ENCODE results near the gene RSBN1L. TPM values are rescaled to one million over a fixed set of nuclear protein-coding genes. Genes with fewer than 3 reads are reported as not detected.
"Not testable (repeated sequence)": the region's sequence is repeated elsewhere in the genome, so short reads cannot be mapped to it uniquely, and the experiment has no call there.

The RSBN1L gene
- polyA plus RNA-seq, 4 donors = 30.2 to 34.7 (median 33.4) TPM

DNA sequence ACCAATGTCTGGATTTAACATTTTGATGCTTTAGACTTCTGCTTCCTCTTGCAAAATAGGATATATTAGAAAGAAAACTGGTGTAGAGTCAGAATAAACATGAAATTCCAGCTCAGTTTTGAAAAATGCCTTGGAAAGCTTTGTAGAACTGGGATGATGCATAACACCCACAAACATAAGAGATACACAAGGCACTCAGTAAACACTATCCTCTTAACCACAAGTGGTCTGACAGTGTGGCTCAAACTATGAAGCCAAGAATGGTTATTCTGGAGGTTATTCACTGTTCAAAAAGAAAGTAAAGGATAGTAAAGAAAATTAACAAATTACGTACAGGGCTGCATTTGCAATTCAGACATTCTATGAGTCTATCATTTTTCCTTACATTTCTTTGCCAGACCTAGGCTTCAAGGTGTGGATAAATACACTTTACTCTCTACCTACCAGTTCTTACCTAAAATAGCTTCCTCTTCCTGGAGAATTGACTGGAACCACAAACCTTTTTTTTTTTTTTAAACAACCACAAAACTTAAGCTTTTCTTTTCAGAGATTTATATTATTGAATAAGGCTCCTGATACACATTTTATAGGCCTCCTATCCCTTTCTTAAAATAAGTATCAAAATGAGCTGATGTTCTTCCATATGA, 9.0 kb upstream of the RSBN1L start:
- no peak for DNase-seq (ENCODE audit: low read depth in 4 of 4, low spot score in 3 of 4)

DNA sequence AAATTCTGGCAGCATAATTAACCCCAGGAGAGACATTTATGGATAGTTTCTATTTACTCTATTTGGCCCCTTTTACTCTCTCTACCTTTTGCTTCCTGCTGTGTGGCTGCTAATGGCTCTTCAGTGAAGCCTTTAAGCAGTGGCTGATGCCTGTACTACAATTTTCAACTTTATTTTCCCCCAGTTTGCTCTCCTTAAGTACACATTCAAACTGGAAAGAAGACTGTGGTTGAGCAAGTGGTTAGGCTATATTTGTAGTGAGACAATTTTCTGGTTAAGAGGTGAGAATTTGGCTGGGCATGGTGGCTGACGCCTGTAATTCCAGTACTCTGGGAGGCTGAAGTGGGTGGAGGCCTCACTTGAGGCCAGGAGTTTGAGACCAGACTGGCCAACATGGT, 8.5 kb upstream of the RSBN1L start:
- DNase-seq (ENCODE audit: low read depth in 4 of 4, low spot score in 3 of 4) = no peak

DNA sequence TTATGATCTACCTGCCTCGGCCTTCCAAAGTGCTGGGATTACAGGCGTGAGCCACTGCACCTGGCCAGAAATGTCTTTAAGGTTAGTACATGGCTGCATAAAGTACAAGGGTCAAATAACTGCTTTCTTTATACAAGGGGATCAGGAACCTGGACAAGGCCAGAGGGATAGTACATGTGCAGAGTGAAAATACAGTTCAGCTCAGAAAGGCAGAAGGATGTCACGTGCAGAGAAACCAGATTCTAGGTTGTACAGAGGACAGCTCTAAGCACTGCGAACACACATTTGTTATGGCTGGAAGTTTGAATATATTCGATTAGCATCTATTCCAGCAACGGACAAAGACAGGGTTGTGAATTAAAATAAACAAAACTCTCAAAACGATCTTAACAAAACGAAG, 6.0 kb upstream of the RSBN1L start:
- no peak for DNase-seq (ENCODE audit: low read depth in 4 of 4, low spot score in 3 of 4)

DNA sequence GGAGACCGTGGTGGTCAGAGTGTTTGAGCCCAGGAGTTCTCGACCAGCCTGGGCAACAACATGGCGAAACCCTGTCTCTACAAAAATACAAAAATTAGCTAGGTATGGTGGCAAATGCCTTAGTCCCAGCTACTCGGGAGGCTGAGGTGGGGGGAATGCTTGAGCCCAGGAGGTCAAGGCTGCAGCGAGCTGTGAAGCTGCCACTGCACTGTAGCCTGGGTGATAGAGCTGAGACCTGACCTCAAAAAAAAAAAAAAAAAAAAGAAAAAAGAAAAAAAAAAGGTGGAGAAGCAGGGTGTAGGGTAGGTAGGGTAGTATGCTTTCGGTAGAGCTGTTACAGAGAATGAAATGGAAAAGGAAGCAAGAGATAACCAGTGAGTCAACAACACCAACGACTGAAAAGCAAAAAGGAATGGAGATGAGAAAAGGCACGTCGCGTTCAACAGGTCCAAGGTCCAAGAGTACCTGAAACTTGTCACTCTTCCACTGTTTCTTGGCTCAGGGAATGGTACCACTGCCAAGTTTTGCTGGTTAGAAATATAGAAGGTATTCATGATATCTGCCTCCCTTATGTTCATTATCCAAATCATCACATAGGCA, 4.3 kb upstream of the RSBN1L start:
- DNase-seq (ENCODE audit: low read depth in 4 of 4, low spot score in 3 of 4) = no peak

DNA sequence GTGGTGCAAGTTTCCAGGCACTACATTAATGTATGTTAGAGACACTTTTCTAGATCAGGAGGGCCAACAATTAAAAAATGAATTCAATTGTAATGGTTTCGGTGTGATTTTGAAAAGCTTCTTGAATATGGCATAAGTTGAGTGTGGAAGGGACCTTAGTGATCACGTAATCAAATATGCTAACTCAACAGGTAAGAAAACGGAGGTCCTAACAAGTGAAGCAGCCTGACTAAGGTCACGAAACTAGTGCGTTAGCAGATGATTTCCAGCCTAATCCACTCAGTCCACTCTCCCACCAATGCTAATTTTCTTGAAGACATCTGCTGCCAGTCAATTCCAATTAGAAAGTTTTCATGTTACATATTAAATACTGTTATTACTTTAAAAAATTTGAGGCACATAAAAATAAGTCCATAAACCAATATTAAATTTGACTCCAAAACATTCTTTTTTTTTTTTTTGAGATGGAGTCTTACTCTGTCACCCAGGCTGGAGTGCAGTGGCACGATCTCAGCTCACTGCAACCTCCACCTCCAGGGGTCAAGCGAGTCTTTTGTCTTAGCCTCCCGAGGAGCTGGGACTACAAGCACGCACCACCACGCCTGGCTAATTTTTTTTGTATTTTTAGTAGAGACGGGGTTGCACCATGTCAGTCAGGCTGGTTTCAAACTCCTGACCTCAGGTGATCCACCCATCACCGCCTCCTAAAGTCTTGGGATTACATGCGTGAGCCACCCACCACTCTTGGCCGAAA, 2.3 kb upstream of the RSBN1L start:
- DNase-seq (ENCODE audit: low read depth in 4 of 4, low spot score in 3 of 4) = no peak

DNA sequence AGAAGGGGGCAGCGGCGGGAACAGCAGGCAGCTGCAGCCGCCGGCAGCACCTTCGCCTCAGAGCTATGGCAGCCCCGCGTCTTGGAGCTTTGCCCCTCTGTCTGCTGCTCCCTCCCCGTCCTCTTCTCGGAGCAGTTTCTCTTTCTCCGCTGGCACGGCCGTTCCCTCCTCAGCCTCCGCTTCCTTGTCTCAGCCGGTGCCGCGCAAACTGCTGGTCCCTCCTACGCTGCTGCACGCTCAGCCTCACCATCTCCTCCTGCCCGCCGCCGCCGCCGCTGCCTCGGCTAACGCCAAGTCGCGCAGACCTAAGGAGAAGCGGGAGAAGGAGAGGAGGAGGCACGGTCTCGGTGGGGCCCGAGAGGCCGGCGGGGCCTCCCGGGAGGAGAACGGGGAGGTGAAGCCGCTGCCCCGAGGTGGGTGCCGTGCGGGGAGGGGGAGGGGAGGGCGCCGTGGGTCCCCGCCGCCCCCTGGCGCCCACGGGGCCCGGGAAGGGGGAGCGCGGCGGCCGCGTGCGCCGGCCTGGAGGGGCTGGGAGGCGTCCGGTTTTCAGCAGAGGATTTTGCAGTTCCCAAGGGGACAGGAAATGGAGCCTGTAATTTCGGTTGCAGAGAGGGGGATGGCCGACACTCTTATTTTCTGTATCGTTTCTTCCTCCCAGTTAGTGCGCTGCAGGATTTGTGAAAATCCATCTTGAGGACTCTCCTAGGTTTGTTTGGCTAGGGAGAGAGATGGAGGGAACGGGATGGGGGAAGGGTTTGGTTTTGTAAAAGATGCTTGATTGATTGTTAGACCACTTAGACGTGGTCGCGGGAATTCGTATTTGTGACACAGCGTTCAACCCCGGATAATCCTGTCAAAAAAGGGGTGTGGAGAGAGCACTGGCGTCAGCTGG, 630 bp downstream of the RSBN1L start:
- DNase-seq (ENCODE audit: low read depth in 4 of 4, low spot score in 3 of 4) = peak; percentile 36 to 62 (median 43)

DNA sequence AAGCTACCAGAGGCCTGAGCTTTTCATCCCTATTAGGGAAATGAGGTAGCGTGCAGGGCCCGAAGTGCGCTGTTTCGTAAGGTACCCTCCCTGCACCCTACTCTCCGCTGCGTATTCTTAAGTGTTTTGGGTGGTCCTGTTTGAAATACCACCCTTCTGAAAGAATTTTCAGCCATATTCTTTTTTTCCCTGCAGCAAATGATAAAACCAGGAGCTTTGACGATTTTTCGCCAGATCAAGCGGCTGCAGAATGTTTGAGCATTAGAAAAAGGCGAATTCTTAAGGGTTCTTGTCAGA, 1.2 kb downstream of the RSBN1L start:
- DNase-seq (ENCODE audit: low read depth in 4 of 4, low spot score in 3 of 4) = no peak

DNA sequence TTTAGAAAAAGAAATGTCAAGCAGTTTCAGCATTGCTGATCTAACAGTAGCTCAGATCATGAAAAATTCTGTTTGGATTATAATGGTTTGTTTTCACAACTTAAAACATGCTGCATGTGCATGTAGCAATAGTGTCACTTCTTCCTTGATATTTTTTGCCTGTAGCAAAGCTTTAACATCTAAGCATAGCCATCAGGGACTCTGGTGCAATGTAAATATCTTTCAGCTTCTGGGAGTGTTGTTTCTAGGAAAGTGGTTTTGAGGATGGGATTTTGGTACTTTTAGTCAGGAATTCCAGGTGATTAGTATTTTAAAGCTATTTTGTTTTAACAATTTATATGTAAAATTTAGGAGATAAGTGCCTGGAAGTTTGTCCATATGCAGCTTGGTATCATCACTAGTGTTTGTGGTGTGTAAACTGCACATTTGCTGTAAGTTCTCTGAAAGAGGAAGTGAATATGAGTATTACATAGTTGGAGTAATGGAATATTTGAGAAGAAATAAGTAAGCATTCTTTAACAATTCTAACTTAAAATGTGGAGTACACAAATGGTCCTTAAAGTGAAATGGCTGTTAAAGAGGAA, 1.9 kb downstream of the RSBN1L start:
- no peak for DNase-seq (ENCODE audit: low read depth in 4 of 4, low spot score in 3 of 4)

DNA sequence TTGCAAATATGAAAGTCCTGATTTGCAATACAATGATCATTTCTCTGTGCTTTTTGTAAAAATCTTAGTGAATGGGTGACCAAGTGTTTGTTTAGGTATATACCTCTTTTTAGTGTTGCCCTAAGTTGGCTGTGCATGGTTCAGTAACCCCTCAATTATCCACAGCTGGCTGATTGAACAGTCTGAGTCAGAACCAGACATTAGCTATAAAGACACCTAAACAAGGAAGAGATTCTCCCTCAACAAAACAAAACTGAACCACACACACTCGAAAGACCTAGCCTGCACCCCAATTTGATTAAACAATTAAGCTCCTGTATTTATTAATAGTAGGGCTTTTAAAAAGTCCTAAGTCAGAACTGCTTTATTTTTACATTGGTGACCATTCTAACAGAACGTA, 2.8 kb downstream of the RSBN1L start:
- no peak for DNase-seq (ENCODE audit: low read depth in 4 of 4, low spot score in 3 of 4)

DNA sequence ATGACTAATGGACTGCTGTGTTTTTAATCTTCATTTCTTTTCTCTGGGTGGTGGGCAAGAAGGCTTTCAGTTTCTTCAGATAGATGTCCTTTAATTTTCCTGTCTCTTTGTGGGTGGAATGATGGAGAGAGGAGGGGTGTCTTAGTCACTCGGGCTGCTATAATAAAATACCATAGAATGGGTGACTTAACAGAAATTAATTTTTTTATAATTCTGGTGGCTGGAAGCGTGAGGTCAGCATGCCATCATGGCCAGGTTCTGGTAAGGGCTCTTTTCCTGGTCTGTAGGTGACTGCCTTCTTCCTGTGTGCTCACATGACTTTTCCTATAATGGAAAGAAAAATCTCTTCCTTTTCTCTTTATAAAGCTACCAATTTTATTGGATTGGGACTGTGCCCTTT, 6.3 kb downstream of the RSBN1L start:
- no peak for DNase-seq (ENCODE audit: low read depth in 4 of 4, low spot score in 3 of 4)

DNA sequence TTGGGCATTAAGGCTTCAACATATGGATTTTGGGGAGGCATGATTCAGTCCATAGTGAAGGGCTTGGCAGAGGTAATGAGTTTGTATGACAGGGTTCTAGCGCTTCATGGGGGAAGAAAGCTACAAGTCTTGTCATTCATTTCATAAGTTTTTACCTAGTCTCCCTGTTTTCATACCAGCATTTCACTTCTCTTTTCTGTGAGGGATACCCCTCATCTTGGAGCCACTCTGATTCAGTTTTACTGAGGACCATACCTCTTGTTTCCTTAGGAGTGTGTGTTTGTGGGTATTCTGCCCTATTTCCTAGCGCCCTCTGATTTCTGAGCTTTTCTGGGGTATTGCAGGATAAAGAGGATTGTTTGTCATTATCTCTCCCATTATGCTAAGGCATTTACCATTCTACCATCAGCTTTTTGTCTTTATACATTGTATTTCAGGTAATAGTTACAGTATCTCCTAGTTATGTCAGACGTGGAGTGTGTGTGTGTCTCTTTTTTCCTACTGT, 6.8 kb downstream of the RSBN1L start:
- DNase-seq (ENCODE audit: low read depth in 4 of 4, low spot score in 3 of 4) = no peak

DNA sequence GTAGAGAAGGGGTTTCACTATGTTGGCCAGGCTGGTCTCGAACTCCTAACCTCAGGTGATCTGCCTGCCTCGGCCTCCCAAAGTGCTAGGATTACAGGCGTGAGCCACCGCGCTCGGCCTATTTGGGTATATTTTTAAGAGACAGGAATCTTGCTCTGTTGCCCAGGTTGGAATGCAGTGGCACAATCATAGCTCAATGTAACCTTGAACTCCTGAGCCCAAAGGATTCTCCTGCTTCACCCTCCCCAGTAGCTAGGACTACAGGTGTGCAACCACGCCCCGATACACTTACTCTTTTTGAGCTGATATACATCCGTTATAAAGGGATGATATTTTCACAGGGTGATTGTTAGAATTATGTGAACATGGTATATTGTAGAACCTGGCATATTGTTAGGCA, 7.4 kb downstream of the RSBN1L start:
- DNase-seq (ENCODE audit: low read depth in 4 of 4, low spot score in 3 of 4) = not testable (repeated sequence)

DNA sequence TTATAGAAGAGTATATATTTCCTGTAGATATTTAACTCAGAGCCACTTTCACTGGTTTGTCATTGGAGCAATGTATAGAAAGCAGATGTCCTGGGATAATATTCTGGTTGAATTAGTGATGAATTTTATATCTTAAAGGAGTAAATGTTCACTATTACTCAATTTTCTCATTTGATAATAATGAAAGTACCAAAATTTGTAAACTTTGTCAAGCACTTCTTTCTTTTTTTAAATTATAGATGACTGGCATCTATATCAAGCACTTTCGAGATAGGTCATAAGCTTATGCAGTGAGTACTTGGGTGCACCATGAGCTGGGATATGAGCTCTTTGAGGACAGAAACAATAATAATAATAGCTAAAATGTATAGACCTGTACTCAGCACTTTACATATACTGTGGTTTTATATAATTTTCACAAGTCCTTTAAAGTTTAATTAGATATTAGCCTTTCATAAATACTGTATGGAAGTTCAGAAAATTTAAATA, 11.3 kb downstream of the RSBN1L start:
- DNase-seq (ENCODE audit: low read depth in 4 of 4, low spot score in 3 of 4) = no peak

DNA sequence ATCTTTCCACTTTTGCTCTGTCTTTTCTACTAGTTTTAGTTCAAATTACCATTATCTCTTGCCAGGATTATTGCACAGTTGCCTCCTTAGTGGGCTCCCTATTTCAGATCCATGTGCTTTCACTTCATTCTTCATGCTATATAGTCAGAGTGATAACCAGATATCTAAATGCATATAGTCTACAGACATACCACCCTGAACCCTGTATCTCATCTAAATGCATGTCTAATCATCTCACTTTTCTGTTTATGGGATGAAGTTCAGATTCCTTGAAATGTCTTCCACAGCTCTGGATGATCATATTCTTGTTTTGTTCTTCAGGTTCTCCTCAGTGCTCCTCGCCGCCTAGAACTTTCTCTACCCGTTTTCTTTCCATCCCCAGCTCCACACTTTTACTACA, 13.8 kb downstream of the RSBN1L start:
- DNase-seq (ENCODE audit: low read depth in 4 of 4, low spot score in 3 of 4) = no peak

DNA sequence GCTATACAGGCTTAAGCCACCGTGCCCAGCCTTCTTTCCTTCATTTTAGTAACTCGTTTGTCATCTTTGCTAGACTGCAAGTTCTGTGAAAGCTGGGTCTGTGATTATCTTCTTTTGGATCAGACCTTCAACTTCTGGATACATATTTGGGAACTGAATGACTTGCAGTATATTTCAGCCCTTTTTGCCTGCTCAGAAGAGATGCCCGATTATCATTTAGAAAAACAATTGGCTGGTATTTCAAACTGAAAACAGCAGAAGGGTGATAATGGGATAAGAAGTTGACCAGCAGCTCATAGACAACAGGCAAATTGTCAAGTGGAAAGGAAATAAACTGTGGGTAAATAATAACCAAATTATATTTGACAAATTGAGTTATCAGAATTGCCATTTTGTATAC, 14.6 kb downstream of the RSBN1L start:
- DNase-seq (ENCODE audit: low read depth in 4 of 4, low spot score in 3 of 4) = no peak

DNA sequence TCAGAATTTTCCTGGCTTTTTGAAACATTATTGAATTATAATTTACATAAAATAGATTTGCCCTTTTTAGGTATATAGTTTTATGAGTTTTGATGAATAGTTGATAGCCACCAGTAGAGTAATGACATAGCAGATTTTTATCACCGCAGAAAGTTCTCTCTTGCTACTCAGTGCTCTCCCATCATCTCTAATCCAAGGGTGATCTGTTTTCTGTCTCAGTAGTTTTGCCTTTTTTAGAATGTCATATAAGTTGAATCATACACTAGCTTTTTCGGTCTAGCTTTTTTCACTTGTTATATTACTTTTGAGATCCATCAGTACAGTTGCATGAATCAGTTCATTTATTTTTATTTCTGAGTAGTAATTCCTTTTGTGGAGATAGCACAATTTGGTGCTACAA, 17.9 kb downstream of the RSBN1L start:
- no peak for DNase-seq (ENCODE audit: low read depth in 4 of 4, low spot score in 3 of 4)

DNA sequence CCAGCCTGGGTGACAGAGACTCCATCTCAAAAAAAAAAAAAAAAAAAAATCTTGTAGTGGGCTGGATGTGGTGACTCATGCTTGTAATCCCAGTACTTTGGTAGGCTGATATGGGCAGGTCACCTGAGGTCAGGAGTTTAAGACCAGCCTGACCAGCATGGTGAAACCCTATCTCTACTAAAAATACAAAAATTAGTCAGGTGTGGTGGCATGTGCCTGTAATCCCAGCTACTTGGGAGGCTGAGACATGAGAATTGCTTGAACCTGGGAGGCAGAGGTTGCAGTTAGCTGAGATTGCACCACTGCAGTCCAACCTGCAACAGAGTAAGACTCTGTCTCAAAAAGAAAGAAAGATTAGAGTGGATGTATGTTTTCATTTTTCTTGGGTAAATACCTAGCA, 18.7 kb downstream of the RSBN1L start:
- not testable (repeated sequence) for DNase-seq (ENCODE audit: low read depth in 4 of 4, low spot score in 3 of 4)

DNA sequence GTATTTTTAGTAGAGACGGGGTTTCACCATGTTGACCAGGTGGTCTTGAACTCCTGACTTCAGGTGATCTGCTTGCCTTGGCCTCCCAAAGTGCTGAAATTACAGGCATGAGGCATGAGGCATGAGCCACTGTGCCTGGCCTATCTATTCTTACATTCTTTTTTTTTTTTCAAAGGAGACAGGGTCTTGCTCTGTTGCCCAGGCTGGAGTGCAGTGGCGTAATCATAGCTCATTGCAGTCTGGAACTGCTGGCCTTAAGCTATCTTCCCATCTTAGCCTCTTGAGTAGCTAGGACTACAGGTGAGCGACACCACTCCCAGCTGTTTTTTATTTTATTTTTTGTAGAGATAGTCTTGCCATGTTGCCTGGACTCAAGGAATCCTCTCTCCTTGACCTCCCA, 20.5 kb downstream of the RSBN1L start:
- no peak for DNase-seq (ENCODE audit: low read depth in 4 of 4, low spot score in 3 of 4)

DNA sequence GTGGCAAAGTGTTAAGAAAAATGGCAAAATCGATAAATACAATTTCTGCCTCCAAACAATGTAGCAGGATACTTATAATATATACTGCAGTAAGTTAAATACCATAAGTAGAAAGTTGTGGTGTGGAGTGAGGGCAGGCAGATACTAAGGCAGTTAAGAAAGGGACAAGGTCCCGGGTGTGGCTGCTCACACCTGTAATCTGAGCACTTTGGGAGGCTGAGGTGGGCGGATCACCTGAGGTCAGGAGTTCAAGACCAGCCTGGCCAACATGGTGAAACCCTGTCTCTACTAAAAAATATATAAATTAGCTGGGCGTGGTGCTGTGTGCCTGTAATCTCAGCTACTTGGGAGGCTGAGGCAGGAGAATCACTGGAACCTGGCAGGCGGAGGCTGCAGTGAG, 21.3 kb downstream of the RSBN1L start:
- not testable (repeated sequence) for DNase-seq (ENCODE audit: low read depth in 4 of 4, low spot score in 3 of 4)

DNA sequence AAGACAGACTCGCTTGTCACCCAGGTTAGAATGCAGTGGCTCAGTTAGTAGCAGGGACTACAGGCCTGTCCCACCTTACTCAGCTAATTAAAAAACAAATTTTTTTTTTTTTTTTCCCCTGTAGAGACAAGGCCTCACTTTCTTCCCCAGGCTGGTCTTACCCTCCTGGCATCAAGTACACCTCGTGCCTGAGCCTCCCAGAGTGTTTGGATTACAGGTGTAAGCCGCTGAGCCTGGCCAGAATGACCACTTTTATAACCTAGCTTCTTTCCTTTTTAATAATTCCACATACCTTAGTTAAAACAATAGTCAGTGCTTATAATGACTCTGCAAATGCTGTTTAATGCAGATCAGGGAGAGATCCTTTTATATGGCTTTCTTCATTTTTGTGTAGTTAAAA, 31.3 kb downstream of the RSBN1L start:
- no peak for DNase-seq (ENCODE audit: low read depth in 4 of 4, low spot score in 3 of 4)

All from left renal pelvis (tissue), 4 donors.